Stimulated activated naive CD4-positive, alpha-beta T cell (primary cell): ENCODE data around the gene WWC1.

Experiments
- DNase-seq, 6 experiments: peaks; one replicate each; lab custom pipeline; 2025; lab: John Stamatoyannopoulos, UW

WWC1 gene

GRCh38 chr5:168446983-168447619 is 155.7 kb downstream of the WWC1 start:
- no peak for DNase-seq

GRCh38 chr5:168447808-168448207 is 156.4 kb downstream of the WWC1 start:
- DNase-seq = no peak

GRCh38 chr5:168449166-168449565 is 157.7 kb downstream of the WWC1 start:
- DNase-seq = no peak

- no peak for DNase-seq
Measured at GRCh38 chr5:168451565-168451964, 160.1 kb downstream of the WWC1 start.

GRCh38 chr5:168455201-168455600 is 163.8 kb downstream of the WWC1 start:
- no peak for DNase-seq

- DNase-seq = no peak
Measured at GRCh38 chr5:168457542-168457941, 166.1 kb downstream of the WWC1 start.

GRCh38 chr5:168460606-168461005 is 169.2 kb downstream of the WWC1 start:
- no peak for DNase-seq

GRCh38 chr5:168463081-168463480 is 171.6 kb downstream of the WWC1 start:
- DNase-seq = no peak

GRCh38 chr5:168464214-168464613 is 172.8 kb downstream of the WWC1 start:
- no peak for DNase-seq

GRCh38 chr5:168464641-168465040 is 173.2 kb downstream of the WWC1 start:
- no peak for DNase-seq

GRCh38 chr5:168467755-168468330 is 176.4 kb downstream of the WWC1 start:
- DNase-seq = no peak

- DNase-seq = no peak
Measured at GRCh38 chr5:168468836-168469235, 177.4 kb downstream of the WWC1 start.

- no peak for DNase-seq
Measured at GRCh38 chr5:168469816-168470215, 178.4 kb downstream of the WWC1 start.

- DNase-seq = no peak
Measured at GRCh38 chr5:168471785-168472184, 180.3 kb downstream of the WWC1 start.

- DNase-seq = no peak
Measured at GRCh38 chr5:168472329-168472728, 180.9 kb downstream of the WWC1 start.

- no peak for DNase-seq
Measured at GRCh38 chr5:168474319-168474718, 182.9 kb downstream of the WWC1 start.

- no peak for DNase-seq
Measured at GRCh38 chr5:168477060-168477459, 185.6 kb downstream of the WWC1 start.

- no peak for DNase-seq
Measured at GRCh38 chr5:168479166-168479565, 187.7 kb downstream of the WWC1 start.

- DNase-seq = no peak
Measured at GRCh38 chr5:168480601-168481000, 189.2 kb downstream of the WWC1 start.

- DNase-seq = no peak
Measured at GRCh38 chr5:168481330-168481788, 189.9 kb downstream of the WWC1 start.

- DNase-seq = no peak
Measured at GRCh38 chr5:168482361-168482760, 190.9 kb downstream of the WWC1 start.

- DNase-seq = peak; percentile 58 to 83 (median 73)
Measured at GRCh38 chr5:168486136-168486879, 194.9 kb downstream of the WWC1 start, which contains the start of gene RARS1. Gene RARS1, plus strand, starts transcription at chr5:168486471. Its CDS starts 28 bp downstream, at chr5:168486499.

GRCh38 chr5:168489059-168489458 is 197.6 kb downstream of the WWC1 start:
- DNase-seq = no peak
